Measurements from ENCODE around the gene ZBTB7C. TPM values are rescaled to one million over a fixed set of nuclear protein-coding genes. Genes with fewer than 3 reads are reported as not detected.
A peak's percentile ranks its signal among the peaks of the same experiment; 100 is the strongest.

Gene ZBTB7C
- total and polyA plus RNA-seq, 4 donors: 3.2 to 10.9 (median 3.7) TPM

GRCh38 chr18:48111587-48111986 lies 297.6 kb downstream of the ZBTB7C start:
- Histone ChIP-seq H3K36me3 (ENCODE audit: control insufficient read depth in 4 of 4, insufficient read depth in 4 of 4, low read length in 4 of 4) (no peaks in the 10 kb centered on the region), H3K27ac (ENCODE audit: low read depth in 1 of 2, low read length in 1 of 2) (no peak overlapping the region), H3K4me3 (no peak overlapping the region), H3K27me3 (ENCODE audit: control insufficient read depth in 3 of 3, insufficient read depth in 3 of 3, low read length in 2 of 3) (no peaks in the 10 kb centered on the region), H3K4me1 (ENCODE audit: control insufficient read depth in 5 of 5, insufficient read depth in 5 of 5, low read length in 5 of 5) (peaks cover 0 to 12% (median 7%) of the 10 kb centered on the region in 5 donors), H3K9ac (ENCODE audit: insufficient read depth in 1 of 2, low read length in 2 of 2) (no peak overlapping the region), H3K9me3 (ENCODE audit: control insufficient read depth in 4 of 4, insufficient read depth in 3 of 4, low read length in 3 of 4) (no peaks in the 10 kb centered on the region)
- no peak for ATAC-seq (ENCODE audit: insufficient read depth, low FRiP score)
- peak in 2 of 3 donors; percentile 76 to 81 for DNase-seq
- TF ChIP-seq CTCF (IDR thresholded peaks at IDR 0.05; ENCODE audit: control extremely low read depth, extremely low read depth): no peak
- 83 to 85% methylated on average over 5 of the region's 5 CpGs for WGBS, 2 donors

GRCh38 chr18:48110797-48111196 lies 298.4 kb downstream of the ZBTB7C start:
- Histone ChIP-seq H3K27me3 (ENCODE audit: control insufficient read depth in 3 of 3, insufficient read depth in 3 of 3, low read length in 2 of 3) (no peaks in the 10 kb centered on the region), H3K36me3 (ENCODE audit: control insufficient read depth in 4 of 4, insufficient read depth in 4 of 4, low read length in 4 of 4) (no peaks in the 10 kb centered on the region), H3K9me3 (ENCODE audit: control insufficient read depth in 4 of 4, insufficient read depth in 3 of 4, low read length in 3 of 4) (no peaks in the 10 kb centered on the region), H3K4me3 (no peak overlapping the region), H3K27ac (ENCODE audit: low read depth in 1 of 2, low read length in 1 of 2) (no peak overlapping the region), H3K9ac (ENCODE audit: insufficient read depth in 1 of 2, low read length in 2 of 2) (no peak overlapping the region), H3K4me1 (ENCODE audit: control insufficient read depth in 5 of 5, insufficient read depth in 5 of 5, low read length in 5 of 5) (peaks cover 0 to 14% (median 6%) of the 10 kb centered on the region in 5 donors)
- 80 to 86% methylated on average over 7 of the region's 7 CpGs for WGBS, 2 donors
- DNase-seq (no peak), ATAC-seq (ENCODE audit: insufficient read depth, low FRiP score) (no peak)
- no peak for TF ChIP-seq CTCF (IDR thresholded peaks at IDR 0.05; ENCODE audit: control extremely low read depth, extremely low read depth)

- ATAC-seq (ENCODE audit: insufficient read depth, low FRiP score) (no peak), DNase-seq (no peak)
- Histone ChIP-seq H3K27ac (ENCODE audit: low read depth in 1 of 2, low read length in 1 of 2) (no peak overlapping the region), H3K27me3 (ENCODE audit: control insufficient read depth in 3 of 3, insufficient read depth in 3 of 3, low read length in 2 of 3) (no peaks in the 10 kb centered on the region), H3K4me1 (ENCODE audit: control insufficient read depth in 5 of 5, insufficient read depth in 5 of 5, low read length in 5 of 5) (peaks cover 0 to 14% (median 6%) of the 10 kb centered on the region in 5 donors), H3K9me3 (ENCODE audit: control insufficient read depth in 4 of 4, insufficient read depth in 3 of 4, low read length in 3 of 4) (no peaks in the 10 kb centered on the region), H3K36me3 (ENCODE audit: control insufficient read depth in 4 of 4, insufficient read depth in 4 of 4, low read length in 4 of 4) (no peaks in the 10 kb centered on the region), H3K4me3 (no peak overlapping the region), H3K9ac (ENCODE audit: insufficient read depth in 1 of 2, low read length in 2 of 2) (no peak overlapping the region)
- no peak for TF ChIP-seq CTCF (IDR thresholded peaks at IDR 0.05; ENCODE audit: control extremely low read depth, extremely low read depth)
- WGBS, 2 donors: 79 to 84% methylated on average over 6 of the region's 6 CpGs
Observed at GRCh38 chr18:48109961-48110493, 299.2 kb downstream of the ZBTB7C start.

- Histone ChIP-seq H3K9ac (ENCODE audit: insufficient read depth in 1 of 2, low read length in 2 of 2) (no peak overlapping the region), H3K27me3 (ENCODE audit: control insufficient read depth in 3 of 3, insufficient read depth in 3 of 3, low read length in 2 of 3) (no peaks in the 10 kb centered on the region), H3K9me3 (ENCODE audit: control insufficient read depth in 4 of 4, insufficient read depth in 3 of 4, low read length in 3 of 4) (no peaks in the 10 kb centered on the region), H3K4me3 (no peak overlapping the region), H3K4me1 (ENCODE audit: control insufficient read depth in 5 of 5, insufficient read depth in 5 of 5, low read length in 5 of 5) (peaks cover 0 to 14% (median 6%) of the 10 kb centered on the region in 5 donors), H3K27ac (ENCODE audit: low read depth in 1 of 2, low read length in 1 of 2) (no peak overlapping the region), H3K36me3 (ENCODE audit: control insufficient read depth in 4 of 4, insufficient read depth in 4 of 4, low read length in 4 of 4) (no peaks in the 10 kb centered on the region)
- WGBS, 2 donors: 85 to 88% methylated on average over 11 of the region's 11 CpGs
- DNase-seq (no peak), ATAC-seq (ENCODE audit: insufficient read depth, low FRiP score) (no peak)
- no peak for TF ChIP-seq CTCF (IDR thresholded peaks at IDR 0.05; ENCODE audit: control extremely low read depth, extremely low read depth)
Observed at GRCh38 chr18:48108136-48108535, 301.0 kb downstream of the ZBTB7C start.

All from lung (tissue), 12 donors.